Esophagus muscularis mucosa (tissue), 3 donors: ENCODE data around the gene DAPK1.

Source experiments
- POLR2A ChIP-seq: fragments of 450-650 bp; IDR thresholded peaks from one replicate; pipeline ENCODE4 v1.6.1; 2017; ENCODE audit warnings: antibody characterized with exemption, moderate library complexity, mild to moderate bottlenecking, low read depth
- POLR2AphosphoS5 ChIP-seq, 2 donors: sonication (generic); formaldehyde crosslinking; IDR thresholded peaks; one replicate each; pipeline ENCODE4 v1.6.1; 2017; ENCODE audit warnings: antibody characterized with exemption in 2 of 2
- TF ChIP-seq, protein P1 (sequence below), 3 experiments: fragments of 200-600 bp in 2 of 3; fragments of 450-650 bp in 1 of 3; sonication (generic) in 2 of 3; IDR thresholded peaks; one replicate each; pipeline ENCODE4 v1.5.1; 2017 to 2019; ENCODE audit warnings: antibody characterized with exemption in 3 of 3, mild to moderate bottlenecking in 2 of 3, moderate library complexity in 1 of 3

DNA sequence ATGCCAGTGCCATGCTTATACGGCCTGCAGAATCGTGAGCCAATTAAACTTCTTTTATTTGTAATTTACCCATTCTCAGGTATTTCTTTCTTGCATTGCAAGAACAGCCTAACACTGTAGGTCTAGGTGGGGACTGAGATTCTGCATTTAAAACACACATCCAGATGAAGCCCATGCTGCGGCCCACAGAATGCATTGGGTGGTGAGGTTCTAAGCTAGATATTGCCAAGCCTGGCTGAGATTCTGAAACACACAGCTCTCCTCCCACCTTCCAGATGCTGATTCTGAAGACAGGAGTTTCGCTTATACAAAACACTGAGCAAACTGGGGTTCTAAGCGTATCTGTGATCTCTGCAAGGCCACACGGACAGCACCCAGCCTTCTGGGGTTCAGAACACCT is 75.1 kb downstream of the DAPK1 start:
- no peak for TF ChIP-seq POLR2AphosphoS5 (IDR thresholded peaks at IDR 0.05)
- TF ChIP-seq, protein P1, sequence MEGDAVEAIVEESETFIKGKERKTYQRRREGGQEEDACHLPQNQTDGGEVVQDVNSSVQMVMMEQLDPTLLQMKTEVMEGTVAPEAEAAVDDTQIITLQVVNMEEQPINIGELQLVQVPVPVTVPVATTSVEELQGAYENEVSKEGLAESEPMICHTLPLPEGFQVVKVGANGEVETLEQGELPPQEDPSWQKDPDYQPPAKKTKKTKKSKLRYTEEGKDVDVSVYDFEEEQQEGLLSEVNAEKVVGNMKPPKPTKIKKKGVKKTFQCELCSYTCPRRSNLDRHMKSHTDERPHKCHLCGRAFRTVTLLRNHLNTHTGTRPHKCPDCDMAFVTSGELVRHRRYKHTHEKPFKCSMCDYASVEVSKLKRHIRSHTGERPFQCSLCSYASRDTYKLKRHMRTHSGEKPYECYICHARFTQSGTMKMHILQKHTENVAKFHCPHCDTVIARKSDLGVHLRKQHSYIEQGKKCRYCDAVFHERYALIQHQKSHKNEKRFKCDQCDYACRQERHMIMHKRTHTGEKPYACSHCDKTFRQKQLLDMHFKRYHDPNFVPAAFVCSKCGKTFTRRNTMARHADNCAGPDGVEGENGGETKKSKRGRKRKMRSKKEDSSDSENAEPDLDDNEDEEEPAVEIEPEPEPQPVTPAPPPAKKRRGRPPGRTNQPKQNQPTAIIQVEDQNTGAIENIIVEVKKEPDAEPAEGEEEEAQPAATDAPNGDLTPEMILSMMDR (IDR thresholded peaks at IDR 0.05) = no peak
- TF ChIP-seq POLR2A = no peak
